Fibroblast of skin of abdomen (primary cell): ENCODE data around the gene APOB.

ENCODE experiments used
- DNase-seq: peaks from one replicate; pipeline ENCODE4 v3.0.0-alpha.2; 2013

Gene APOB

DNA sequence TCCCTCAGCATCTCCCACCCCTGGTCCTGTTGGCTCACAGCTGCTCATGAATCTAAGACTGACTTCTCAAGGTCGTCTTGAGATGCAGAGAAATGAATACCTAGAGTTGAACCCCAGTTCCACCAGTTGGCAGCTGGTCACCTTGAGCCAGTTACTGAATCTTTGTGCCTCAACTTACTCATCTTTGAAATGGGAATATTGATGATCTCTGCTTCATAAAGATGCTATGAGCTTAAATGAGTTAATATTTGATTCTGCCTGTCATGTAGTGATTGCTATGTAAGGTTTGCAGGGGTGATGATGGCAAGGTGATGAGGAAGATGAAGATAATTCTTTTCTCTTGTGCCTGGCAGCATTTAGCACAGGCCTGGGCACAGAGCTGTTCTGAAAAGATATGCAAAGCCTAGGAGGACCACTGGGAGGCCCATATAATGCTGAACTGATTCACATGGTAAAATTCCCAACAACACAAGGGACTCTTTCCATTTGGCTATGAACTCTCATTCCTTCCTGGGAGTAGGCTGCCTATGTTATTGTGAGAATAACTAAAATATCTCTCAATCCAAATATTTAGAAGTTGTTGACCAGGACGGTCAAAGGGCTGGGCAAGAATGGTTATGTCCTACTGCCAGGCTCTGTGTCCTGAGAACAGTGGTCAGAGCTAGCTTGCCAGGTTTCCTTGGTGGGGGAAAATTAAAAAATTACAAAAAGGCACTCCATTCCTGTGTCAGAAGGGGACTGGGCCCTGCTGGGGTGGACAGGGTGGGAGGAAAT is 70.9 kb downstream of the APOB start:
- no peak for DNase-seq

DNA sequence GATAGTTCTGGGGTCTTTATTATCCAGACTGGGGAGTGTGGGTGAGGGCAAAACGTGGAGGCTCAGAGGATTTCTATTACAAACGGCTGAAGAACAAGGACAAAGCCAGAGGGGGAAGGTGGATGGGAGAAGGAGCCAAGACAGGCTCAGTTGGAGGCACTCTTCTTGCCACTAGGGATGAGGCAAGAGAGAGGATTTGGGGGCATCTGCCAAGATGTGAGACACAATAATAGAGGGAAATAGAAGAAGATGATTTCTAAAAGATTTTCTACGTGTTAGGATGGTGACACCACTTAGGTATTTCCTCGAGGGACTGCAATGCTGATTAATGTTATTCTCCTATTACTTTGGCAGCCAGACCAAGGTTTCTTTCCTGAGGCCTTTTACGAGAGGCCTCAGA is 71.8 kb downstream of the APOB start:
- DNase-seq: no peak

DNA sequence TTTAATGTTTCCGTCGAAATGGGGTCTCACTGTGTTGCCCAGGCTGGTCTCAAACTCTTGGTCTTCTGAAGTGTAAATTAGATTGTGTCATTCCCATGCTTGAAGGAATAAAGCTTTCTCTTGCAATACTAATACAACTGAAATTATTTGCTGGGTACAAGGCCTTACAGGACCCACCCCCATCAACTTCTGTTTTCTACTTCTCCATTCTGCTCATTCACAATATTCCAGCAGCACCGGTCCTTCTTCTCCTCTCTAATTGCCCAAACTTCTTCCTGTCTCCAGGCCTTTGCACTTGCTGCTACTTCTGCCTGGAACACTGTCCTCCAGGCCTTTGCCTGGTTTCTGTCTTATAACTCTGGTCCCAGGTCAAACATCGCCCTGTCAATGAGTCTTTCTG is 73.8 kb downstream of the APOB start:
- no peak for DNase-seq

DNA sequence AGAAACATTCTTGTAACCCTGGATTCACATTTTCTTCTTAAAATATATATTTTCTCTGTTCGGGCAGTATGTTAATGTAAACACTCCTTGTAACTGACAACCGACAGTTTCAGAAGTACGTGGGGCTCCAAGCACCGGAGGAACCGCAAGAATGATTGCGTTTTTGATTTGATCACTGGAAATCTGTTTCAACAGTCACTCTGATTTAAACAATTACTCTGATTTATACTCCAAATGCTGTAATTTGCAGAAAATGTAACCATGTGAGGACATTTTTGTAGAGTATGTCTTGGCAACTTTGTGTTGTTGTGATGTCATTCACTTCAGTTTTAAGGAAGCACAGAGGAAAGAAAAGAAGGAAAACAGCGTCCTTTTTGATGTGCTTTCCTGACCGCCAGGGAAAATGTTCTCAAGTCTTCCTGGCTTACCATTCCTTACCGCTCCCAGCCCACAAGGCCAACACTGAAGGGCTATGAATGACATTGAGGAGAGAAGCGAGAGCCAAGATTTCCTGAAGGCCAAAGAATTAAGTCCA is 77.7 kb downstream of the APOB start:
- DNase-seq: peak; percentile 41

DNA sequence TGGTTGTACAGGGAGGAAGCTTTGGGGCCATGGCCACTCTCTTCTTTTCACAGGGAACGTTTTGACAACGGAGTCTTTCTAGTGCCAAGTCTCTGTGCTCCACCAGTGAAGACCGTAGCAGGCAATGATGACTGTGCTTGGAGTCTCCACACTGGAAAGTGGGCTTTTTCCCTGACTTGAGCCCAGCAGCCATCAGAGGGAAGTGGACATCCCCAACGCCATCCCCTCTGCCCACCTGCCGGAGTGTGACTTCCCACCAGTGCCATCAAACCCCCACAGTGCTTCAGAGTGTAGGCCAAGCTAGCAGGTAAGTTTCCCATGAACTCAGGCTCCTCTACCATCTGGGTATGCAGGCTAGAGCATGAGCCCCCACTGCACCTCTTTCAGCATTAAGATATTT is 78.7 kb downstream of the APOB start:
- DNase-seq: no peak

DNA sequence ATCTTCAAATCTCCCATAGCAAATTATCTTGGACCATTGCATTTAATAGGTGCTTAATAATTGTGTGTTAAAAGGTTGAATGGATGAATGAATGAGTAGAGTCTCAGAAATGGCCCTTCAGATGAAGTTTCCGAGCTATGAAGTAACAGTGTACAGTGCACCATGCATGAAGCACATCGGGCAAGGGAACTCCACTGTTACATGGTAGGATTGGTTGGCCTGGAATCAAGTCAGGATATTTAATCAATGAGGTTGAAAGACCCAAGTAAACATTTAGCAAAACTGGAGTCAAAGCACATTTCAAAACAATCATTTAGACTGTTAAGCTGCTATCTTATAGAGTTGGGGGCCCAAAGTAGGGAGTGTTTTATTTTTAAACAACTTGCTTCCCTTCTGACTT is 80.0 kb downstream of the APOB start:
- DNase-seq: no peak

DNA sequence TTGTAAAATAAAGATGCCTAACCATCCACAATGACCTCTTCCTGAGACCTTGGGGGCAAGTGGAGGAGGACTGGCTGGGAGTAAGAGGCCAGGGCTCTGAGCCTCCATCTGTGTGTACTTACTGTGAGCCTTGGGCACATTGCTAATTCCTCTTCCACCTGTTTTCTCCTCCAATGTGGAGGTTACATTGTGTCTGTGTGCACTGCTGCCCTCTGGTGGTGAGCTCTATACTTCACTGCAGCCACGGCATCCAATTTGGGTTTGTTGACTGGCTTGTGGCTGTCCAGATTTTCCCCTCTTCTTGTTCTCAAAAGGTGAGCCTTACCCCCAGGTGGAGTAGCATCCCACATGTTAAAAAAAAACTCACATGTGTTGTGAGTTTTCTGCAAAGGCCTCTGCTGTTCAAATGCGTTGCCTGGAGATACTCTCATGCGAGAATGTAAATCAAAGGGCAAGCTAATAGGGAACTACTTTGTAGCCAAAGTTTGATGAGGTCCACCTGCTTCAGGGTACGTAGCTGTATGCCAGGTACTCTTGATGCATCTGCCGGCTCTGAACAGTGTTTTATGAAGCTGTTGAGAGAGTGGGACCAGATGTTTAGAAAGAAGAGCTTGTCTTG is 80.8 kb downstream of the APOB start:
- peak; percentile 35 for DNase-seq

DNA sequence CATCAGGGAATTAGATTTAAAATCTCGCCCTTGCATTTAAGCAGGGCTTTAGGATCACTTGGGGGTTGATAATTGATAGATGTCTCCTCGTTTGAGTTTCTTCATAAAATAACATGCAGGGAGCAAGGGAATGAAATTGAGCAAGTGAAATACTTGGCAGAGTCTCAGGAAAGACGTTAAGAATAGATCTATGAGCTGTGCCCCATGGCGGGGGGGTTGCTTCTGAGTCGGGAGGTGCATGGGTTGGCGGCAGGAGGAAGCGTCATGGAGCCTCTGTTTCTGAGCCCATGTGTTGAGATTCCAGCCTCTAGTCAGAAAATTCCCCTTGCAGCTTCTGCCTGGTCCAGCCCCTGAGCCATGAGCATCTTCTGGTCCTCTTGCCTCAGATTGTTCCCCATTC is 82.0 kb downstream of the APOB start:
- DNase-seq: peak; percentile 12

DNA sequence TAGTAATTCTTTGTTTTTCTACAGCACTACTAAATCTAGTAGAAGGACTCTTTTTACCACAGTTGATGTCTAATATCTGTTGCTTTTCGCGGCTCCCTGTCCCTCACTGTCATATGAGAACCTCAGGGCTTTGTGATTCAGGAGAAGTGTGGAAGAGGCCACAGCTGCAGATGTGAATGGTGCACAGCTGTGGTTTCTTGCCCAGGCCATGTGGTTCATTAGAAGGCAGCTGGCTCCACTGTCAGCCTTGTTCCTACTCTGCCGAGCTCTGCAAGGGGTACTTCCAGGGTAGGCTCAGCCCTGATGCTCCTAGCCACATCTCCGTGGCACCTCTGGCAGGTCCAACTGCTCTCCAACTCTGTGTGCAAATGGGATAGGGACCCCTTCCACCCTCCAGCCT is 83.9 kb downstream of the APOB start:
- DNase-seq: no peak

DNA sequence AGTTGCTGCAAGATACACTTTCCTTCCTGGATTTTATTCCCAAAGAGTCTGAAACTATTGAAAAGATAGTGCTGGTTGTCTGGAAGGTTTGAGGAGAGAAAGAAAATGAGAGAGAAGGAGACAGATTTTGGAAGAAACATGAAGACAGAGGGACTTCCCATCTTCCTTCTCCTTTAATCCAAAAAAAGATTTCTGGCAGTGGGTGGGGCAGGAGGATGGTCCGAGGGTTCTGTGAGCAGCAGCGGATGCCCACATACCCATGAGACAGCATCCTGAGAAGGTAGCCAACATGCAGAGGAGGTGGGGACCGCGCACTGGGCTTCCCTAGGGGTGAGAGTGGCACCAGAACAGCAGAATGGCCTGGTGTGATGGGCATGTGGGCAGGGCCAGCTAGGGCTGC is 84.6 kb downstream of the APOB start:
- DNase-seq: no peak

DNA sequence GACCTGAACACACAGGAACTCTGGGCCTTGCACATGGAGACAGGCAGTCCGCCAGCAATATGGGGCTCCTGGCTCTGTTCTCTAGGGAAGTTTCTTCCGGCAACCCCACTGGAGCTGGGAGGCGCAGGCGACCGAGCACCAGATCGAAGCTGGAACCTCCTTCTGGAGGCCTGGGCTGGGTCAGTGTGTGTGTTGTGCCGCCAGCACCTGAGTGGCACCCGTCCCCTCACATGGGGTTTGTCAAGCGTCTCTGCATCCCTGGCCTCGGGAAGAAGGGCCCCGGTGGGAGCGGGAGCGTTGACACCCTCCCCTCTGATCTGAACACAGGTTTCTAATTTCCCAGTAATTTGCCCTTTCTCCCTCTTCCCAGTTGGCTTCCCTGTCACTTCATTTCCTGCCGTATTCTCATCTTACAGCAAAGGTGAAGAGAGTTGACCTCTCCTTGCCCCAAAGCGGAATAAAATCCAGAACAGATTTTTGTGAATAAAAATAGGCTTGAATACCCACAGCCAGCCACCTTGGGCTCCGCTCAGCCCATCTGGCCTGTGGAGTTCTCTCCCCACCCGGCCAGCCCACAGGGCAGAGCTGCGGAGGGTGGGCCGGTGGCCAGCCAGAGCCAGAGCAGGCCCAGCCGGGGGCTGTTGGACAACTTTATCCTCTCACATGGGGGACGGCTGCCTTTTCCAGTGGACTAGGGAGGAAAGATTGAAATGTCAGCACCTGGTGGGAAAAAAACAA is 85.9 kb downstream of the APOB start:
- DNase-seq: no peak

DNA sequence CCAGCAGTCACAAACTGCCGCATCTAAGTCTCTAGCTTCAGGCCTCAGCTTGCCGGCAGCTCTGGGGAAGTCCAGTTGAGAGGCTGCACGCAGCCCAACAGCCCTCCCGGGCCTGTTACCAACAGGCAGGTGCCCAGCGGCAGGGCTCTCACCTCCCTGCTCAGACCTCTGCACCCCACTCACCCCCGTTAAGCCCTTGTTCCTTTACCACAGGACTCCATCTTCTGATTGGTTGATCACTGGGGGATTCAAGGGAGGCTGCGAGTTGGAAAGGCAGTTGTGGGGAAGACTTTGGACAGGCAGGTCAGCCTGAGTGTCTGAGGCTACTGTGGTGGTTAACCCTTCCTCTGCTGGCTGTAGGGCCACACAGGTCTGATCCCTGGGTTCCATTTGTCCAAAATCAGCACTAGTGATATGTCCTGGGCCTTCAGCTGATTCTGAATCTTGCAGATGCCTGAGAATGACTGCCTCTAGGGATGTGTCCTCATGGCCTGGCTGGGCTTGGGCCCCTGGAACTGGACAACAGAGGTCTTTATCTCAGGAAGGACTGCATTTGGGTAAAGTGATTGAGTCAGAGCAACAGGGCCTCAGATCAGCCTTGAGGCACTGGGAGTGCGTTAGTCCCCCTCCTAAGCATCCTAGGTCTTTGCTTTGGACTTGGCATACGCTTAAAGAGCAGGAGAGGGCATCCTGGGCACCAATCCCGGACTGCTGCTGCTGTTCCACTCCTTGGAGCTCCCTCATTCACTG is 88.4 kb downstream of the APOB start:
- no peak for DNase-seq

DNA sequence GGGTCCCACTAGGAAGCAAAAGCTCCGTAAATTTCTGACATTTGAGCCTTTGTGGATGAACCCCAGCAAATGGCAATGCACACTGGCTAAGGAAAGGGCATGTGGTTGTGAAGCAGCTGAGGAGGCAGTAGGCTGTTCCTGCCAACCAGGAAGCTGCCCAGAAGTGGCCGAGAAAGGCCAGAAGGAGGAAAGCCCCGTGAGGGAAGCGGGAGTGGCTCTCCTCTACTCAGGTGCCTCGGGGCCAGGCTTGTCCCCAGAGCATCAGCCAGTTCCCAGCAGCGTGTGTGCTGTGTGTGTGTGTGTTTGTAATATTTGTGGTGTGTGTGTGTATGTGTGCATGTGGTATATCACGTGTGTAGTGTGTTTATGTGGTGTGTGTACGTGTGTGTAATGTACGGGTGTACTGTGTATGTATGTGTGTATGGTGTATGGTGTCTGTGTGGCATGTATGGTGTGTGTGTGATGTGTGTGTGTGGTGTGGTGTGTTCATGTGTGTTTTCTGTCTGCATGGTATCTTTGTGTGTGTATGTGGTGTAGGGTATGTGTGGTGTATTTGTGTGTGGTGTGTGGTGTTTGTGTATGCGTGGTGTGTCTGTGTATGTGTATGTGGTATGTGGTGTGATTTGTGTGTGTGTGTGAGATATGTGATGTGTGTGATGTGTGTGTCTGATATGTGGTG is 90.6 kb downstream of the APOB start:
- no peak for DNase-seq
